ENCODE measurements around the gene C5orf46. TPM values are rescaled to one million over a fixed set of nuclear protein-coding genes. Genes with fewer than 3 reads are reported as not detected.

The C5orf46 gene
- total and polyA plus RNA-seq, 9 of the 15 experiments (the other 6 are each of a cell fraction or from before 2014, with no cell fraction given), result not detected

GRCh38 chr5:147855774-147856069 is 50.6 kb downstream of the C5orf46 start (continued):
- TF ChIP-seq ZNF717 (CRISPR knock-in tag; IDR thresholded peaks at IDR 0.05) (no peak), CEBPB (tag; IDR thresholded peaks at IDR 0.05) (no peak), ZNF280A (IDR thresholded peaks at IDR 0.05; ENCODE audit: low read depth, partially characterized antibody) (no peak), MAFG (tag; conservative IDR thresholded peaks at IDR 0.05) (no peak), SNIP1 (IDR thresholded peaks at IDR 0.05; ENCODE audit: low read depth) (no peak), ZKSCAN1 (IDR thresholded peaks at IDR 0.05; ENCODE audit: low read depth, low read length) (no peak), MECOM (CRISPR knock-in tag; IDR thresholded peaks at IDR 0.05) (no peak), TFAM (CRISPR knock-in tag; conservative IDR thresholded peaks at IDR 0.05) (no peak), ARID3A (IDR thresholded peaks at IDR 0.05; ENCODE audit: borderline replicate concordance, low read depth, low read length) (no peak), STAT6 (CRISPR knock-in tag; IDR thresholded peaks at IDR 0.05) (no peak)
